Forelimb muscle (tissue), 1 donor: ENCODE data around the gene ACAP2. TPM values are rescaled to one million over a fixed set of nuclear protein-coding genes. Genes with fewer than 3 reads are reported as not detected.
"Not testable (repeated sequence)": the region's sequence is repeated elsewhere in the genome, so short reads cannot be mapped to it uniquely, and the experiment has no call there.

Experiments
- DNase-seq: peaks from one replicate; pipeline ENCODE4 v3.0.0-alpha.2; 2013; ENCODE audit warnings: low read depth
- polyA plus RNA-seq: library from polyadenylated mRNA; unstranded; fragments of 120-200 nt; gene quantifications from one replicate; pipeline ENCODE4 v1.2.1, GENCODE V29; 2013; ENCODE audit not compliant: insufficient read length

ACAP2 gene
- polyA plus RNA-seq, 1 donor: 17.8 TPM

DNA sequence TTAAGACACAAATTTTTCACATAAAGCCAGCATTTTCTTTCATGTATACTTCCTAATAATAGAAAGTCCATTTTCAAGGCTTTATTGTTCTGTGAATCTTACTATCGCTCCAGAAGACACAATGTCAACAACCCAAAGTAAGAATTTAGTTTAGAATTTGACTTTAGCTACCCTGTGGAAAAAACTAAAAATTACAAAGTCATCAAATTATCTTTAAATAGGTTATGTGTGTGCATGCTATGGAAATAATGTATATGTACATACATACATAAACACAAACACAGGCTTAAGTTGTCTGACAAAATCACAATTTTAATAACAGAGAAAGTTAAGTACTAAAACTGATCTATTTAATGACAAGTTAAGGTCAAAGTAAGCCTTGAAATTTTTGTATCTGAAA, 151.7 kb downstream of the ACAP2 start:
- DNase-seq: no peak

DNA sequence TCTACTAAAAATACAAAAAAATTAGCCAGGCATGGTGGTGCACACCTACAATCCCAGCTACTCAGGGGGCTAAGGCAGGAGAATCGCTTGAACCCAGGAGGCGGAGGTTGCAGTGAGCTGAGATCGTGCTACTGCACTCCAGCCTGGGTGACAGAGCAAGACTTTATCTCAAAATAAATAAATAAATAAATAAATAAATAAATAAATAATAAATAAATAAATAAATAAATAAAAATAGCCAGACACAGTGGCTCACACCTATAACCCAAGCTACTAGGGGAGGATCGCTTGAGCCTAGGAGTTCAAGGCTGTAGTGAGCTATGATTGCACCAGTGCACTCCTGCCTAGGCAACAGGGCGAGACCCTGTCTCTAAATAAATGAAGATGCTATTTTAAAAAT, 152.2 kb downstream of the ACAP2 start:
- not testable (repeated sequence) for DNase-seq

DNA sequence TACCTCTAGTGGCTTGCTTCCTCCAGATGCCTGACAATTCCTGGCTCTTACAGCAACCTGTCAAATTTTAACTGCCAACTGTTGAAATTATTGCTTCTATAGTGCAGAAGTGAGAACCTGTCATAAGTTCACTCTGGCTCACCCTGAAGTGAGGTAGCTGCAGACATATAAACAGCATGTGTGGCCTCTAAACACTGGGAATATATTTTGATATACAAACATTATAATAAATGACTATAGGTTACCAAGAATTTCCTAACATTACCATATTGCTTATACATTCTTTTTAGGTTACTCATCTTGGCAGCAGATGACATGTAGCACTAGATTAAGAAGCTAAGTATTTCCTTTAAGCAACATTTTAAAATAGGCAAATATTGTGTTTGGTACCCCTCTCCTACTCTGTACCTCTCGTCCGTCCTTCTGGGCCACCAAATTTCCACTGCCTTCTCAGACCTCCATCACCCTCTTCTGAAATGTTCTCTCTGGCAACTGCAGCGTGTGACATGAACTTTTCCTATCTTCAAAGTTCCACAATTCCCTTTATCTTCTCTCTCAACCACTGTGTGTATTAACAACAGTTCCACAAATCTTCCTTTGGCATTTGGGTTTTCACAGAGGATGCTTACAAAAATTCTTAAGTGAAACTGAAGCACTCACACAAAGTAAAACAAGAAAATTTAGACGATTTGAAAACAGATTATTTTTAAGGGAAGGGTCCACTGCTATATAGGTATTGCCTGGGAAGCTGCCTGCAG, 156.5 kb downstream of the ACAP2 start:
- no peak for DNase-seq

DNA sequence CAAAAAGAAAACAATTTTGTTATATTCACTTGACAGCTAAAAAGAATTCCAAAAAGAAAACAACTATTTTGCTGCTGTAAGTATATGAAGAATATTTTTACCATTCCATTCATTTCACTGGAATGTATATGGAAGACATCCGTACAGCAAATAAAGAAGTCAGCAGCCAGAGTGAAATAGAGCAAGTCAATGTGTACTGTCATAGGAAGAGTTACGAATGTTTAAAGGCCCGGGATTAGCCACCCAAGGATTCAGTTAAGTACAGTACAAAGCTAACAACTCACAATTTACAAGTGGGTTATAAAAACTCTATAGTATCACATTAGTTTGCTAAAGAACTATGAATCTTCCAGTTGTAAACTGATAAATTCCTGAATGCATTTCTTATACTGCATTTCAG, 157.4 kb downstream of the ACAP2 start:
- no peak for DNase-seq

DNA sequence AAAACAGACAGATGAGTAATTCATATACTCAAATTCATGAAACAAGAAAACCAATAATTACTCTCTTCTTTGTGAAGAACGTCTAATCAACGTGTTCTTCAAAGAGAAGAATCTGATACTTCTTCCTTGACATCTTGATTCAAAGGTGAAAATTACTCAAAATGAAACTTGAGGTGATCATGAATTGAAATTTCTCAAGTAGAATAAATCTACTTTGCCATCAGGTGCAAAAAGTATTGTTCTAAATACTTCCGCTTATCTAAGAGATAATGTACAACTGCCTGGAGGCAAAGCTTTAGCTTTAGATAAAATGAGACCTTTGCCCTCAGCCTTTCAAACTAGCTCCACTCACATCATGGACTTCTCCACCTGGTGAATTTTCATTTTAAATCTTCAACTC, 158.0 kb downstream of the ACAP2 start:
- DNase-seq: no peak

DNA sequence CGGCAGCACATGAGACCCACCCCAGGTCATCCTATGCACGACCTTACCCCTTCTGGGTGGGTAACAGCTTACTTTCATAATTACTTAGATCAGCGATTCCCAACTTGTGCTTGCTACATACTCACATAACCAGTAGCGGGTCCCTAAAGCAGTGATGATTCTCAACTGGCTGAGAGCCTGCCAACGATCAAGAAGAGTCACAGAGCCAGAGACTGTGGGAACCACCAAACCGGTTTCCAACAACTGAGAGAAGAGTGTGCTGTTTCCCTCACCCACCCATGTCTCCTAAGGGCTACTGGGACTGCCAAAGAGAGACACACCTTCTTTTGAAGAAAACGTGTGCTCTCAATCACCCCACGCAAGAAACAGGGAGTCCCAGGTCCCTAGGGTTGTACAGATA, 159.9 kb downstream of the ACAP2 start:
- DNase-seq: no peak

DNA sequence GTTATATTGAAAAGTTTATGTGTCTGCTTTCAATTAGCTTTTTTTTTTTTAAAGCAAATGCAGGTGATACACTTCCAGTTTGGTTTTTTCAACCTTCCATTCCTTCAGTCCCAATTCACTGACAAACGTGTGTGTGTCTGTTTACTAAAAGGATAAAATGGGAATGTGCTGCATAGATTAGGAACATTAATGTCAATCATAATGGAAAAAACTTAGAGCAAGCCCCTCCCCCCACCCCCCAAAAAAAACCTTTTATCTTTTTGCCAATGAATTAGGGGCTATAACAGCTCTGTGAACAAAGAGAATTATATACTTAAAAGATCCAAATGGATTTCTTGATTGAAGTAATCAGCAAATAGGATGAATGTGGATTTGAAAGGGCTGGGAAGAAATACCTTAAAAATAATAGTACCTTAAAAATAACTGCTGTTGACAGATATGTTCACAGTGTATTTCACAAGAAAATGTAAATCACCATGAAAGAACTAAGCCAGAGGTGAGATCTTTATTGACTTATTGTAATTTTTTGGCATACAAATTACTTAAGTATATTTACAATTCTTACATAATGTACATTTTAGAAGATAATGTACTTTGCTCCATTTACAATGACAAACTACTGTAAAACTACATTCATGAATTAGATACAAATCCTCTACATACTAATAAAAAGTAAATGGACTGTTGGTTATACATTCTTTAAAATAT, 168.4 kb downstream of the ACAP2 start:
- no peak for DNase-seq

DNA sequence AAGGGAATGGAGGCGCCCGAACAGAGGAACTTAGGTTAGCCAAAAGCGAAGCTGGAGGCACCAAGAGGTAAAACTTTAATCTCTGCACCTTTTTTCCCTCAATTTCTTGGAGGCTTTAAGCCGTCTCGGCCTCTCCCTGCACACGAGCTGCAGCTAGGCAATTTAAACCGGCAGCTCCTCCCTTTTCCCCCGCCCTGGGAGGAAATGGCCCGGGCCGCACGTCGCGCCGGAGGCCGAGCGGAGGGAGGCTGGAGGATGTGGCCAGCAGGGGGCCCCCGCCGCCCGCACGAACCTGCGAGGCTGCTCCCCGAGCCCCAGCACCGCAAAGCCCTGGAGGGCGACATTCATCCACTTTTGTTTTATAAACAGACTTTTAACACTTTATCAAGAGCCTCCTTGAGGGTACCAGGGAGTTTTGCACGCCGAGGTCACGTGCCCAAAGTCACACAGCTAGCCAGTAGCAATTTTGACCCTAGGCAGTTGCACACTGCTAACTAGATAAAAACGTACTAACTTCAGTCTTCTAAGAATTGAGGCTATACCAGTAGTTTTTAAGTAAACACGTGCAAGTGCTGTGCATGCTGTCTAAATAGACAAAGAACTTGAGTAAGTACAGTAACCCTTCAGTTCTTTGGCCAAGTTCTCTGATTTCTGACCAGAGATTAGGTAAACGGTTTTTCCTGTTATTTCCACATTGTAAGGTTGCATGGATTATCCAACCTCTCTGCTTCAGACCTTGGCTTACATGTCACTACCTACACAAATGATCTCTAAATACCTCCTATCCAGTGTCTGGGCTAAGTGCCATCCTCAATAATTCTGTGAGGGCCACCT, 171.2 kb downstream of the ACAP2 start:
- DNase-seq: peak; percentile 59

DNA sequence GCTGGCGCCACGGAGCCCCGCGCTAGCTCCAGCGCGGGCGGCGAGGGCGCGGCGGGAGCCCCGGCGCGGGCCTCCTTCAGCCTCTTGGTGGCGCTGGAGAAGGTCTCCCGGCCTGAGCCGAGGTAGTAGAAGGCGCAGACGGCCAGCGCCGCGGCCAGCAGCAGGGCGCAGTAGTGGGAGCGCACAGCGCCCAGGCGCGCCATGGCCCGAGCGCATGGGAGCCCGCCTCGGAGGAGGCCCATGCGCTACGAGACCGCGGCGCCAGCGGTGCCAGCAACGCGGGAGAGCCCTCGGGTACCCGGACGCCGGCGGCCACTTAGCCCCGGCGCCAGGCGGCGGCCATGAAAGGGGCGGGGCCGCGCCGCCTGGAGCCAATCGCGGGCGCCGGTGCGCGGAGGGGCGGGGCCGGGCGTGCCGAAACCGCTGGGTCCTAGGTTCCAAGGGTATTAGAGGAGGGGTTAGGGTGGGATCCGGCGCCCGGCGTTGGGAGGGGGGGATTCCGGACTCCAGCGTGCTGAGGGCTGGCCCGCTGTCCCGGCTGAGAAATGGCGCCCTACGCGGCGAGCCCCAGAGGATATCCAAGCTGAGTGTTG, 171.9 kb downstream of the ACAP2 start, which contains the start of gene XXYLT1:
Gene XXYLT1 (minus strand): TSS at position 343 of the 593 bp plus-strand sequence. CDS start 101 bp downstream, at position 242.
- peak; percentile 53 for DNase-seq

DNA sequence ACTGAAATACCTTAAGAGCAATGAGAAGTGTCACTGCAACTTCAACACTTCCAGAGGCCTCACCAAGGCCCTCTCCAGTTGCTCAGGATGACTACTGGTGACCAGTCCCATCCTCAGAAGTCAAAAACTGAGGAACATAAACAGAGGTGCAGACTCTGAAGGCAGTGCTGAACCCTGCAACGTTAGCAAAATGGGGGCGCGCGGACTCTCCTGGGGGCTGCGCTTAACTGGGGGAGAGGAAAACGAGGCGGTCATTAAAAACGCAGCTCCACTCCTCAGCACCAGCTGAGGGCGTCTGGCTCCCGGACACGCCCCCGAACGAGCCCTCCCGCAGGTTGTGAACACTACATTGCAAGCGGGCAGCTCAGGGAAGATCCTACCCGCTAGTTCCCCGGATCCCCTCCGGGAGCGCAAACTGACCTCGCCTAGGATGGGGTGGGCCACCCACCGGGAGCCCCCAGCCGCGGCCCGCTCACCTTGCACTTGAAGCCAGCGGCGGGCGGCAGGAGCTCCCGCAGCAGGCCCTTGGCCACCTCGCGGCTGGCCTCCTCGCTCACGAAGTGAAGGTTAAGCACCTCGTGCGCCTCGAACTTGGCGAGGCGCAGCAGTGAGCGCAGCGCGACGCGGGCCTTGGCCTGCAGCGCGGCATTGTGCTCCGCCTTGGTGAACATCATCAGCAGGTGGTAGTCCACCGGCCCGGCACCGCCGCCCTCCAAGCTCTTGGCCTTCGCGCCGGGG, 172.6 kb downstream of the ACAP2 start:
- no peak for DNase-seq

DNA sequence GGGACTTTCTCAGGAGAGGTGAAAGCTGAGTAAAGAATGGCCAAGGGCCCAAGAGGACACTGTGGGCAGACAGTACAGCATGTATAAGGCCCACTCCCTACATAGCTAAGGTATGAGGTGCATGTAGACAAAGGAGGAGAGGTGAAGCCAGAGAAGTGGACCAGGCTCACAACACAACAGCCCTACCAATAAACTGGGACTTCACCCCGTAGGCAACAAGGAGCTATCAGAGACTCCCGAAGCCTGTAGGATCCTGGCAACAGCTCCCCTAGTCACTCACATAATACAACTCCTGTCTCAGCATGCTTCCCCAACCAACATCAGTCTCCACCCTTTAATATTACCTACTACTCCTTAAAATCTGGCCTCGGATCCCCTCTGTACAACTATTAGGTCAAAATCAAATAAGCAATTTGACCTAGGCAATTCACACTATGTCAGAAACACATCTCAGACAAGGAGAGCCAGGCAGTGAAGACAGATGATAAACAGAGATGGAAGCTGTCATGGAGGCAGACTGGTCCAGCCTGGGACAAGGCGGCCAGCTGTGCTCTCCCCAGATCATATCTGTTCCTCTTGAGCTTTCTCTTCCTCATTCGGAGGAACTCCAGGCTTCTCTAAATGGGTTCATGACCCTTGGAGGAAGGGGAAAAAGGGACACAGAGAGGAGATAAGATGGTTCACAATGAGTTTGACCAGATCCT, 173.3 kb downstream of the ACAP2 start:
- no peak for DNase-seq

DNA sequence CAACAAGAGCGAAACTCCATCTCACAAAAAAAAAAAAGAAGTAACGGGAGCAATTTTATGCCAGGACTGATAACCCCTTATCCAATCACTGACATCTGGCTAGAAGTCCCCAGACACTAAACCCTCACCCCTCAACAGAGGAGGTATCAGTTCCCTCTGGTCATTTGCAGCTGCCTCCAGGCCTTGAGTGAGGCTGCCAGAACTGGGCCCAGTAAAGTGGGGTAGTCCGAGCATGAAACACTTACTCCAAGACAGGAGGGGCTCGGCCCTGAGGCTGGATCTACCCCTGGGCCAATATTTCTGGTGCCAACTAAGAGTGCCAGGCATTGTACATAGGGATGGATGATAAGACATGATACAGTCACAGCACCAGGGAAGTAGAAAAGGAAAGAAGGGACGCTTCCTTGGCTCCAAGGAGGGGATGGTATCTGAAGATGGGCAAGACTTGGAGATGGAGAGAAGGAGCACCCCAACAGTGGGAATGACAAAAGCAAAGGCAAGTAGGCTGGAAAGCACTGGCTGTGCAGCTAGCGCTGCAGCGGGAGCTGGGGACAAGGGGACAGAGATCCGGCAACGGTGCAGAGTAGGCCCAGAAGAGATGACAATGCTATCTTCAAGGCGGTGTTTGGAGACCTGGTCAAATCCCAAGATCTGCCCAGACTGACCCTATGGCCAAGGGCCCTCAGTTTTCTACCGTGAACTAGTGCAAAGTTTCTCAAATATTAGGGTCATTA, 174.1 kb downstream of the ACAP2 start:
- no peak for DNase-seq

DNA sequence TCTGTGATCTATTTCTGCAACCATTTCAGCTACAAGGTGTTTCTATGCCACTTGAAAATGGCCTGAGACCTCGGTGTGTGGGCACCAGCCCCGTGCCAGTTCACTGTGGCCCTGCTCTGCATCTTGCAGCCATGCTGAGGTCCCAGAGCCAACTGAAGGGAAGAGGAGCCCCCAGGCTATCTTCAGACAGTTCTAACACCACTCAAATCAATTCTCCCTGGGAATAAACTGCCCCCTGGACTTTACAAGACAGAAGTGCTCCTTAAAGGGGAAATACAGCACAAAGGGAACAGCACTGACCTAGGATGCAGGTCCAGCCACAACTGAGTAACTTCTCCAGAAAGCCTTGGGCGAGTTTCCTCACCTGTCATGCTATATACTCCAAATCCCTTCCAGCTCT, 175.7 kb downstream of the ACAP2 start:
- no peak for DNase-seq

DNA sequence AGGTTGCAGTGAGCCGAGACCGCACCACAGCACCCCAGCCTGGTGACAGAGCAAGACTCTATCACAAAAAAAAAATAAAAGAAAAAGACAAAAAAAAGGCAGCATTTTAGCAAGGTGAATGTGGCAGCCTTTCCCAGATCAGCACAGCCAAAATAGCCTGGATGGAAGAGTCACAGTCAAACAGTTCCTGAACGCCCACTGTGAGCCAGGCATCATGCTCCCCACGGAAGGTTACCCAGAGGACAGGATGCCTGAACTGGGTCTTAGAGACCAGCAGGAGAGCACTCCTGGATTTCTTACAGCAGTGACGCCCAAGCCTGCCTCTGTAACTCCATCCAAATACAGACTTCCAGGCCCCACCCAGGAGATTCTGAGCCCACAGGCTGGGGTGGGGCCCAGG, 176.4 kb downstream of the ACAP2 start:
- DNase-seq: no peak

DNA sequence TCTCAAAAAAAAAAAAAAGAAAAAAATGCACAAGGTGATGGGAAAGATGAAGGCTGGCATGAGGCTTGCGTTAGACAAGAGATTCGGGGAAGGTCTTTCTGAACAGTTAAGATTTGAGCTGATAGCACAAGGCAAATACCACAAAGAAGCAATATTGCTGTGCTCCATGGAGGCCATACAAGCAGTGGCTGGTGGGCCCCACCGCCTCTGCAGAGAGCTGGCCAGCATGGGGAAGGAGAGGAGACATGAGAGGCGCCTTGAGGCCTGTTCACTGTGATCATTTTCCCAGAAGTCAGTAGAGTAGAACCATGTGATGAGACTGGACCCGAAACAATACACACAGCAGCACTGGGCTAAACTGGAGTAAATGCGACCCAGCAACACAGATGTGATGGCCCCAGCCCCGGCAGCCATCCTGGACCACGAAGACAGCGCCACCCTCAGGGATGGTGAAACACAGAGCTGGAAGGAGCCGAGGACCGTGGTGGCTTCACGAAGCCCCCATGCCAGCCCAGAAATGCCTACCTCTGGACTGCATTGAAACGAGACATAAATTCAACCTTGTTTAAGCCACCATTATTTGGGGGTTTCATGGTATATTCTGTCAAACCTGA, 177.3 kb downstream of the ACAP2 start:
- no peak for DNase-seq

DNA sequence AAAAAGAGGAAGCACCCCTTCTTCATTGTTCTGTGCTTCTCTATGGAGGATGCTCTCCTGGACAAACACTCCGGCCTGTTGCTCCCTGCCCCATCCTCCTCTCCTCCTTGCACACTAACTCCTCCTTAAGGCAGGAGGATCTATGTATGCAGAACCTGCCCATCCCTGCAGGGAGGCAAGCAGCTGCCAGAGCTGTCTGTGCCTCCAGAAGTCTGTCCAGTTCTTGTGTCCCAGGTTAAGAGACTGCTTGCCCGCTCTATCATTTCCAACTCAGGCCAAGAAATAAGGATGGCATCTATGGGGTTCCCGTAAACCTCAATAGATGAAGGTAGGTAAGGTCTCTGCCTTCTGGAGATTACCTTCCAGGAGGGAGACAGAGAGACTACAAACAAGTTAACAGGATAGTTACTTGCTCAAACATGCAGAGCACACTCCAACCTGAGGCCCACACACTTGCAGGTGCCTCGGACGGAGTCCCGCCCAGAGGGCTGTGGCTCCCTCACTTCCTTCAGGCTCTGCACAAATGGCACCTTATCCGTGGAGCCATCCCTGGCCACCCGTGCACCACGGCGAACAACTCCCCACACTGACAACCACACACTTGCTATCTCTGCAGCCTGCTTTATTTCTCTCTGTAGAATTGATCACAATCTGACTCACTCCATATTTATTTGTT, 178.8 kb downstream of the ACAP2 start:
- DNase-seq: no peak

DNA sequence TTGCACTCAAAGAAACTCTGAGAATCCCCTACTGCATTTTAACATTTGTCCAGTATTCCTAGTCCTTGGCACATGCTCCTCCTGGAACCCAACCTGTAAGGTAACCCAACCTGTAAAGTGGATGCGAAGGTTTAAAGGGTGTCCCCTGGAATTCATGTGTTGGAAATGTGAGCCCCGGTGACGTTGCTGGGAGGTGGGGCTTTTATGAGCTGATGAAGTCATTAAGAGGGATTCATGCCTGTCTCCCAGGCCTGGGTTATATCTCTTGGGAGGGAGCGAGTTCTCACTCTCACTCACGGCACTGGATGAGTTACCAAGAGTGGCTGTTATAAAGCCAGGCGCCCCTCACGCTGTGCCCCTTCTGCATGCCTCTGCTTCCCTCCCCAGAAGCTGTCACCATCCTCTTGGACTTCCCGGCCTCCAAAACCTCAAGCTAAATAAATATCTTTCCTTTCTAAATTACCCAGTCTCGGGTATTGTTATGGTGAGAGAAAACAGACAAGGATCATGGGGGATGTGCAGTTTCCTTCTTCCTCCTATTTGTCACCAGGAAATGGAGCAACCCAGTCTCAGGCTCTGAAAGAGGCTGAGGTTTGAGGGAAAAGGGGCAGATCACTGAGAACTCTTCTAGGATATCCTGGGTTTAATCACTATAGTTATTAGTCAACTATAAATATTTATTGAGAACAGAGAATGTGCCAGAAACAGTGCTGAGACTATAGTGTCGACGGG, 179.5 kb downstream of the ACAP2 start:
- no peak for DNase-seq

DNA sequence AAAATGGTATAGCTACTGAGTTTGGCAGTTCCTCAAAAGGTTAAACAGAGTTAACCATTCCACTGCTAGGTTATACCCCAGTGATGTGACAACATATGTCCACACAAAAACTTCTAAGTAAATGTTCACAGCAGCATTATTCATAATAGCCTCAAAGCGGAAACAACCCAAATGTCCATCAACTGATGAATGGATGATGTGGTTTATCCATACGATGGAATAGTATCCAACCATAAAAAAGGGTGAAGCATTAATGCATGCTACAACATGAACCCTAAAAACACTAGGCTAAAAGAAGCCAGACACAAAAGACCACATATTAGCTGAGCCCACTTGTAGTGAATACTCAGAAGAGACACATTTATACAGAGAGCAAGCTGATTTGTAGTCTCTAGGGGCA, 180.9 kb downstream of the ACAP2 start:
- no peak for DNase-seq
